ENCODE results near the gene PPA1.

Gene PPA1

DNA sequence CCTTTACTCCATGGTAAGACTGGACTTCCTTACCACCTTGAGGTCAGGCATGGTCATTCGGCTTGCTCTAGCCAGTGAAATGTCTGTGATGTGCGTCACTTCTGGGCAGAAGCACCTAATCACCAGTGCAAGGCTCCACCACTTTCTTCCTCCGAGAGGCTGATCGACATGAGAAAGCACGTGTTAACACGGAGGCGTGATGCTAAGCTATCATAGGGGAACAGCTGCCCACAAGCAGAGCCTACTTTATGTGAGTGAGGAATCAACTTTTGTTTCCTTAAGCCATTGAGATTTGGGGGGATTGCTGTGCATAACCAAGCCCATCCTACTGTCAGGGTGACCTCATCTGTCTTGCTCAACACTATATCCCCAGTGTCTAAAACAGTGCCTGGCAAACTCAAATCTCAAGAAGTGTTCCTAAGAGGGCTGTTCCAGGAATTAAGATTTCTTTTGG is 39.8 kb downstream of the PPA1 start:
- Mint-ChIP-seq H3K27ac (peak overlapping the region; percentile 61), H3K36me3 (ENCODE audit: low read depth) (peaks cover 17% of the 10 kb centered on the region), H3K27me3 (ENCODE audit: low read depth, poor library complexity) (peaks cover 10% of the 10 kb centered on the region), H3K4me1 (peaks cover 26% of the 10 kb centered on the region), H3K9me3 (peaks cover 8% of the 10 kb centered on the region), H3K4me3 (no peak overlapping the region)
- no peak for DNase-seq
- TF ChIP-seq, protein P1, sequence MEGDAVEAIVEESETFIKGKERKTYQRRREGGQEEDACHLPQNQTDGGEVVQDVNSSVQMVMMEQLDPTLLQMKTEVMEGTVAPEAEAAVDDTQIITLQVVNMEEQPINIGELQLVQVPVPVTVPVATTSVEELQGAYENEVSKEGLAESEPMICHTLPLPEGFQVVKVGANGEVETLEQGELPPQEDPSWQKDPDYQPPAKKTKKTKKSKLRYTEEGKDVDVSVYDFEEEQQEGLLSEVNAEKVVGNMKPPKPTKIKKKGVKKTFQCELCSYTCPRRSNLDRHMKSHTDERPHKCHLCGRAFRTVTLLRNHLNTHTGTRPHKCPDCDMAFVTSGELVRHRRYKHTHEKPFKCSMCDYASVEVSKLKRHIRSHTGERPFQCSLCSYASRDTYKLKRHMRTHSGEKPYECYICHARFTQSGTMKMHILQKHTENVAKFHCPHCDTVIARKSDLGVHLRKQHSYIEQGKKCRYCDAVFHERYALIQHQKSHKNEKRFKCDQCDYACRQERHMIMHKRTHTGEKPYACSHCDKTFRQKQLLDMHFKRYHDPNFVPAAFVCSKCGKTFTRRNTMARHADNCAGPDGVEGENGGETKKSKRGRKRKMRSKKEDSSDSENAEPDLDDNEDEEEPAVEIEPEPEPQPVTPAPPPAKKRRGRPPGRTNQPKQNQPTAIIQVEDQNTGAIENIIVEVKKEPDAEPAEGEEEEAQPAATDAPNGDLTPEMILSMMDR (IDR thresholded peaks at IDR 0.05), result no peak

DNA sequence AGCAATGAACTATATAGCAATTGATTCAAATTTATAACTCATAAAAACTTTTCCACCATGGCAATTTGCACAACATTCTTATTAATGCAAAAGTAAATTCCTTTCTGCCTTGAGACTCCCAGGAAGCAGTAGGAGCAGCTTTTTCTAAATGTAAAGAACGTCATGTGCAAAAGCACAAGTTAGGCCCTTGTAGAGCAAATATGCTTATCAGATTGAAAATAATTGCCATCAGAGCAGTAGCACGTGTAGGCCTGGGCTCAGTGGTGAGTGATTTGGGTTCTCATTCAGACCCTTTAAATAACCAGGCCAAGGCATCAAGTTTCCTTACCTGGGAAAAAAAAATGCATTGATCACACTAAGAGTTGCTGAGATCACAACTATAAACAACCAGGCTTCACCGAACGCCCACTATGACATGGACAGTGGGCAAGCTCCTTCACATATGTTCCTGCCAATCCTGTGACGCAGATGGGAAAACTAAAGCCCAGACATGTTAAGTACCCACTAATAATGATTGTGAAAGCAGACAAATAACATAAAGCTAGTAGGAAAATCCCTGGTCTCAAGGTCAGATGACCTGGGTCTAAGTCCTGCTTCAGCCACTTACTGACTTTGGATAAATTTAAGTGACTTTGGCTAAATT is 40.8 kb downstream of the PPA1 start:
- Mint-ChIP-seq H3K9me3 (no peaks in the 10 kb centered on the region), H3K4me1 (peaks cover 26% of the 10 kb centered on the region), H3K27me3 (ENCODE audit: low read depth, poor library complexity) (peaks cover 10% of the 10 kb centered on the region), H3K4me3 (no peak overlapping the region), H3K27ac (no peak overlapping the region), H3K36me3 (ENCODE audit: low read depth) (peaks cover 7% of the 10 kb centered on the region)
- no peak for DNase-seq
- TF ChIP-seq, protein P1 (IDR thresholded peaks at IDR 0.05), result no peak

DNA sequence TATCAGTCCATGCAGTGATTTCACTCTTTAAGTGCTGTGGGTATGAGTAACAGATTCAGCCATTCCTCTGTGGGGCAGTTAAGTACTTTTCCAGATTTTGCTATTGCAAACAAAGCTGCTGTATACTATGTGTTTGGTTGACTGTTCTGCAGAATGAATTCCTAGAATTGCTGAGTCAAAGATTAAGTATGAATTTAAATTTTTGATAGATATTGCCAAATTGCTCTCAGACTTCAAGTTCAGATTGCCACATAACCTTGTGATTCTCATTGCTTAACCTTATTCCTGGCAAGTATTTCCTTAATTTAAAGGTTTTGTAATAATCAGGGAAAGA is 41.3 kb downstream of the PPA1 start:
- Mint-ChIP-seq H3K4me1 (peaks cover 26% of the 10 kb centered on the region), H3K36me3 (ENCODE audit: low read depth) (peaks cover 2% of the 10 kb centered on the region), H3K27me3 (ENCODE audit: low read depth, poor library complexity) (peaks cover 10% of the 10 kb centered on the region), H3K9me3 (no peaks in the 10 kb centered on the region), H3K27ac (no peak overlapping the region), H3K4me3 (no peak overlapping the region)
- DNase-seq, result no peak
- TF ChIP-seq, protein P1 (IDR thresholded peaks at IDR 0.05), result no peak

DNA sequence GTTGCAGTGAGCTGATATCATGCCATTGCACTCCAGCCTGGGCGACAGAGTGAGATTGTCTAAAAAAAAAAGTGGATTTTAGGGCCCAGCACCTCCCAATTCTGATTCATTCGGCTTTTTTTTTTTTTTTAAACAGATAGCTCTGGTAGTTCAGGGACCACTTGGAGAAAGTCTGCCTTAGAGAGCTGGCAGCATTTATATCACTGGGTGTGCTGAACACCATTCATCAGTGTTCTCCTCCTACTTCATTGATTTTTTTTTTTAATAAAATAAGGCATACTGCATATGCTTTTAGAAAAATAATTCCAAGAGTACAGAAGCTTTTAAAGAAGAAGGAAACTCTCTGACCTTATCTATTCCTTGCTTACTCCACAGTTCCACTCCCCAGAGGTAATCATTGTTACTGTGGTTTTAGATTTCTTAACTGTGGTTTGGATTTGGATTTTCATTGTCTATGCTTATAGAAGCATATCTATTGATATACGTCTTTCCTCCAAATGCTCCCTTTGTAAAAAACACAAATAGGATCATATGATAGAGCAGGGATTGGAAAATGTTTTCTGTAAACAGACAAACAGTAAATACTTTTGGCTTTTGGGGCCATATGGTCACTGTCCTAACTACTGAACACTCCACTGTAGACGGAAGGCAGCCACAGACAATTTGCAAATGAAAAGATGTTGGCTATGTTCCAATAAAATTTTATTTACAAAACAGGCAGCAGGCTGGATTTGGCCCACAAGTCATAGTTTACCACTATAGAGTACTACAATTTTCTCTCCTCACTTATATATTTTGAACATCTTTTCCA is 41.9 kb downstream of the PPA1 start:
- Mint-ChIP-seq H3K27ac (no peak overlapping the region), H3K27me3 (ENCODE audit: low read depth, poor library complexity) (peaks cover 7% of the 10 kb centered on the region), H3K9me3 (no peaks in the 10 kb centered on the region), H3K36me3 (ENCODE audit: low read depth) (no peaks in the 10 kb centered on the region), H3K4me1 (peaks cover 26% of the 10 kb centered on the region), H3K4me3 (no peak overlapping the region)
- no peak for DNase-seq
- TF ChIP-seq, protein P1 (IDR thresholded peaks at IDR 0.05), result no peak

DNA sequence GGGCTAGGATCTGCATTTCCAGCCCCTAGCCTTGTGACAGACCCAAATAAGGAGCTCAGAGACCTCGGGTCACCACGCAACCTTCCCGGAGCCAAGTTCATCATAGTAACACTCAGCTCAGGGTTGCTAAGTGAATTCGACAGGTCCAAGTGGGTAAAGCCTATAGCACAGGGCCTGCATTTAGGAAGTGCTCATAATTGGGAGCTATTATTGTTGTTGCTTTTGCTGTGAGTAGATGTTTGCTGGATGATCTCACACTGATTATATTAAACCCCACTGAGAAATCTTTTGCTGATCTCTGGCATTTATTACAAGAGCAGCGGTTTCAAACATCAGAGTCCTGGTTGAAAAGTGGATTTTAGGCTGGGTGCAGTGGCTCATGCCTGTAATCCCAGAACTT is 42.6 kb downstream of the PPA1 start:
- peaks cover 26% of the 10 kb centered on the region for H3K4me1 Mint-ChIP-seq
- peaks cover 12% of the 10 kb centered on the region for H3K27me3 Mint-ChIP-seq (ENCODE audit: low read depth, poor library complexity)
- H3K27ac Mint-ChIP-seq, result no peak overlapping the region
- TF ChIP-seq, protein P1 (IDR thresholded peaks at IDR 0.05), result no peak
- no peaks in the 10 kb centered on the region for H3K9me3 Mint-ChIP-seq
- no peaks in the 10 kb centered on the region for H3K36me3 Mint-ChIP-seq (ENCODE audit: low read depth)
- H3K4me3 Mint-ChIP-seq, result no peak overlapping the region
- DNase-seq, result no peak
